Keratinocyte (primary cell): ENCODE results near the gene TTC39C. TPM values are rescaled to one million over a fixed set of nuclear protein-coding genes. Genes with fewer than 3 reads are reported as not detected.

ENCODE experiments used
- DNase-seq: peaks from one replicate; pipeline ENCODE4 v3.0.0-alpha.2; 2011; ENCODE audit warnings: low read depth, missing footprints, low spot score
- FAIRE-seq: peaks from 2 replicates; lab custom pipeline; 2011; peaks lifted over from hg19 to GRCh38; lab: Jason Lieb, UNC
- H2AFZ ChIP-seq: 2 replicates; pipeline ENCODE4 v1.6.0; 2012; ENCODE audit warnings: low read length, control low read depth, inconsistent platforms; ENCODE audit not compliant: control insufficient read depth
- H3K27ac ChIP-seq: 2 replicates; pipeline ENCODE4 v1.5.1; 2011; ENCODE audit warnings: low read length; ENCODE audit not compliant: control insufficient read depth, insufficient read depth
- H3K27me3 ChIP-seq: 3 replicates; pipeline ENCODE4 v1.6.0; 2011; ENCODE audit warnings: low read length; ENCODE audit not compliant: control insufficient read depth, insufficient read depth; ENCODE audit errors: extremely low read depth
- H3K36me3 ChIP-seq, 2 experiments: 2 replicates in 1 of 2; 3 replicates in 1 of 2; pipeline ENCODE4 v1.5.1; 2011; ENCODE audit warnings: low read length in 2 of 2, mild to moderate bottlenecking in 1 of 2; ENCODE audit not compliant: control insufficient read depth in 2 of 2, insufficient read depth in 2 of 2; ENCODE audit errors: extremely low read depth in 1 of 2
- H3K4me1 ChIP-seq: 3 replicates; pipeline ENCODE4 v1.5.1; 2011; ENCODE audit warnings: low read length; ENCODE audit not compliant: control insufficient read depth, insufficient read depth; ENCODE audit errors: extremely low read depth
- H3K4me2 ChIP-seq: 3 replicates; pipeline ENCODE4 v1.6.0; 2011; ENCODE audit warnings: low read depth, low read length; ENCODE audit not compliant: control insufficient read depth, insufficient read depth; ENCODE audit errors: extremely low read depth
- H3K4me3 ChIP-seq, 3 experiments: fragments of 200-600 bp in 1 of 3; sonication (generic) in 1 of 3; 2 replicates in 2 of 3; 3 replicates in 1 of 3; pipeline ENCODE4 v1.5.1; 2011 to 2016; ENCODE audit warnings: low read length in 3 of 3, mild to moderate bottlenecking in 3 of 3, control low read depth in 2 of 3, inconsistent platforms in 1 of 3, low read depth in 1 of 3, mixed read lengths in 1 of 3, mixed run types in 1 of 3, moderate library complexity in 1 of 3; ENCODE audit not compliant: control insufficient read depth in 2 of 3, insufficient read depth in 2 of 3; ENCODE audit errors: extremely low read depth in 1 of 3
- H3K79me2 ChIP-seq: 2 replicates; pipeline ENCODE4 v1.6.0; 2012; ENCODE audit warnings: low read length; ENCODE audit not compliant: control insufficient read depth, insufficient read depth
- H3K9ac ChIP-seq: 3 replicates; pipeline ENCODE4 v1.6.0; 2011; ENCODE audit warnings: low read length; ENCODE audit not compliant: control insufficient read depth, insufficient read depth; ENCODE audit errors: extremely low read depth
- H3K9me1 ChIP-seq: 3 replicates; pipeline ENCODE4 v1.6.0; 2011; ENCODE audit warnings: low read length; ENCODE audit not compliant: control insufficient read depth, insufficient read depth; ENCODE audit errors: extremely low read depth
- H3K9me3 ChIP-seq: 2 replicates; pipeline ENCODE4 v1.5.1; 2012; ENCODE audit warnings: low read depth, low read length; ENCODE audit not compliant: control insufficient read depth
- H4K20me1 ChIP-seq: 3 replicates; pipeline ENCODE4 v1.6.0; 2011; ENCODE audit warnings: low read length; ENCODE audit not compliant: control insufficient read depth, insufficient read depth; ENCODE audit errors: extremely low read depth
- EZH2 ChIP-seq: IDR thresholded peaks from one replicate; pipeline ENCODE4 v1.6.1; 2012; ENCODE audit warnings: inconsistent platforms, mild to moderate bottlenecking, low read length, moderate library complexity
- dilution Hi-C: fragments of 300-500 bp; cut with MboI; formaldehyde crosslinking; loops from one replicate; pipeline ENCODE4 v1.7.0; 2020; ENCODE audit warnings: low sequenced_read_pairs; ENCODE audit not compliant: extremely low pct_ligation_motif_present
- polyA plus RNA-seq, 5 experiments: library from polyadenylated mRNA; depleted of rRNA in 3 of 5; stranded (reverse) in 3 of 5; stranded (forward) in 1 of 5; unstranded in 1 of 5; fragments of >200 nt; gene quantifications; 1 replicate in 1 of 5; 2 replicates in 3 of 5; 3 replicates in 1 of 5; pipeline versions ENCODE4 v1.2.1 to v1.2.3, GENCODE V29; 2011 to 2012; ENCODE audit warnings: missing spikeins in 2 of 5, low read depth in 1 of 5, low replicate concordance in 1 of 5
- TF ChIP-seq, protein P1 (sequence below), 3 experiments: IDR thresholded peaks in 1 of 3; conservative IDR thresholded peaks in 1 of 3; optimal IDR thresholded peaks in 1 of 3; 2 replicates in 2 of 3; 3 replicates in 1 of 3; pipeline versions ENCODE3 to v1.5.1; 2011; ENCODE audit warnings: low read length in 3 of 3, mild to moderate bottlenecking in 3 of 3, moderate library complexity in 2 of 3, control low read depth in 1 of 3, inconsistent platforms in 1 of 3; ENCODE audit not compliant: insufficient read depth in 2 of 3; ENCODE audit errors: extremely low read depth in 1 of 3

Gene TTC39C
- polyA plus RNA-seq, 1 donor (not counting 4 experiments of a cell fraction or from before 2014, with no cell fraction given): 26.8 TPM

DNA sequence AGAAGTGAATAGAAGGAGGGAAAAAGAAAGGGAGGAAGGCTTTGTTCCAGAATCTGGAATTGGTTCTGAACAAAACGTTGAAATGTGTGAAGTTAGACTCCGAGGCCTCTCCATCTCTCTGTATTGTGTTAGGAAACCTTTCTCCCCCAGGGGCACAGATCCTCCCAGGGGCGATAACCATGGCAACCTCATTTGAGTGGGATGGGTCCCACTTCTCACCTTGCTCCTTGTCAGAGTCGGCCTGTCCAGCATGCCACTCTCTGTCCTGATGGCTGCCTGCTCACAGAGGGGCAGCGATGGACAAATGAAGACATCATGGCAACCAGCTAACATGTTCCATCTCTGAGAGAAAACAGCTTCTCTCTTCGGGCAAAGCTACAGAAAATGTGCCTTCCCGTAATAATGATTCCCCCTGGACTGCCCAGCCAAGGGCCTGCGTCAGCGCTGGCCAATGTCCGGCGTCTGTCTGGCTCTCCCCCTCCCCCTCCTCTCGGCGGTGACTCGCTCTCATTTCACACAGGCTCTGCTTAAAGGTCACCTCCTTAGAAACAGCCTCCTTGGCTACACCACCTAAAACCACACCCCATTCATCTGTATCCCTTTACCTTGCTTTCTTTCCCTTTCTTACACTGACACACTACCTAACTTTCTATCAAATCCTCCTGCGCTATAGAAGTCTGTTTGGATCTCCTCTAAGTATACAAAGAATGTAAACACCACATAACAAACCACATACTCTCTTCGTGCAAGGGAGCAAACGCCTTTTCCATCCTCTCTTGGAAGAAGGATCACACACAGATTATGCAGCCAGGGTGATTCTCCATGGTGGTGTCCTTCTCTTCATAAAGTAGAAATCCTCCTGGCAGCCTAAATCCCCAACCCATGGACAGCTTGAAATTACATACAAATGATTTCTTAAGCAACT, 32.1 kb upstream of the TTC39C start:
- Histone ChIP-seq H3K79me2 (no peaks in the 10 kb centered on the region), H3K9me3 (no peaks in the 10 kb centered on the region), H2AFZ (no peak overlapping the region), H3K9ac (no peak overlapping the region), H3K4me1 (no peaks in the 10 kb centered on the region), H3K9me1 (no peaks in the 10 kb centered on the region), H3K4me2 (no peak overlapping the region), H3K27ac (no peak overlapping the region), H3K4me3 (no peak overlapping the region), H4K20me1 (no peaks in the 10 kb centered on the region), H3K36me3 (no peaks in the 10 kb centered on the region), H3K27me3 (peaks cover 16% of the 10 kb centered on the region)
- TF ChIP-seq EZH2: no peak
- TF ChIP-seq, protein P1, sequence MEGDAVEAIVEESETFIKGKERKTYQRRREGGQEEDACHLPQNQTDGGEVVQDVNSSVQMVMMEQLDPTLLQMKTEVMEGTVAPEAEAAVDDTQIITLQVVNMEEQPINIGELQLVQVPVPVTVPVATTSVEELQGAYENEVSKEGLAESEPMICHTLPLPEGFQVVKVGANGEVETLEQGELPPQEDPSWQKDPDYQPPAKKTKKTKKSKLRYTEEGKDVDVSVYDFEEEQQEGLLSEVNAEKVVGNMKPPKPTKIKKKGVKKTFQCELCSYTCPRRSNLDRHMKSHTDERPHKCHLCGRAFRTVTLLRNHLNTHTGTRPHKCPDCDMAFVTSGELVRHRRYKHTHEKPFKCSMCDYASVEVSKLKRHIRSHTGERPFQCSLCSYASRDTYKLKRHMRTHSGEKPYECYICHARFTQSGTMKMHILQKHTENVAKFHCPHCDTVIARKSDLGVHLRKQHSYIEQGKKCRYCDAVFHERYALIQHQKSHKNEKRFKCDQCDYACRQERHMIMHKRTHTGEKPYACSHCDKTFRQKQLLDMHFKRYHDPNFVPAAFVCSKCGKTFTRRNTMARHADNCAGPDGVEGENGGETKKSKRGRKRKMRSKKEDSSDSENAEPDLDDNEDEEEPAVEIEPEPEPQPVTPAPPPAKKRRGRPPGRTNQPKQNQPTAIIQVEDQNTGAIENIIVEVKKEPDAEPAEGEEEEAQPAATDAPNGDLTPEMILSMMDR (optimal IDR thresholded peaks at IDR 0.05 in 1 of 3, IDR thresholded peaks at IDR 0.05 in 1 of 3, conservative IDR thresholded peaks at IDR 0.05 in 1 of 3; ENCODE audit: extremely low read depth in 1 of 3, insufficient read depth in 2 of 3, low read length in 3 of 3): no peak
- no peak for DNase-seq
- FAIRE-seq: no peak
- dilution Hi-C loops: no loop called here

DNA sequence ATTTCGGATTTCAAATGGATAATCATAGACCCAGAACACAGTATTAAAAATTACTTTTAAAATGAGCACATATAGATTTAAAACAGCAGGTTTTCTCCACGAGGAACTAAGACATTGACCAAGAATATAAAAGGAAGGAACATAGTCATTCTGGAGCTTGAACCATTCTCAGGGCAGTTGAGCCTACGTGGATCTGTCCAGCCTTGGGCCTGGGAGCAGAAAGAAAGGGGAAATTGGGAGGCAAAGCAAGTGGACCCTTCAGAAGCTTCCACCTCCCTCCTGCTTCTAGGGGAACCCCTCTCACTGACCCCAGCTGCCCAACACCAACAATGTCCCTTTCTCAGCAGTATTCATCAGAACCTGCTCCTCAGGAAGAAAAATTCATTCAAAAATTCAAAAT, 31.4 kb upstream of the TTC39C start:
- no peaks in the 10 kb centered on the region for H3K4me1 ChIP-seq
- no peak overlapping the region for H3K4me2 ChIP-seq
- no peak overlapping the region for H3K4me3 ChIP-seq
- no peaks in the 10 kb centered on the region for H3K9me1 ChIP-seq
- H3K9ac ChIP-seq: no peak overlapping the region
- dilution Hi-C loops: no loop called here
- TF ChIP-seq, protein P1 (optimal IDR thresholded peaks at IDR 0.05 in 1 of 3, IDR thresholded peaks at IDR 0.05 in 1 of 3, conservative IDR thresholded peaks at IDR 0.05 in 1 of 3; ENCODE audit: extremely low read depth in 1 of 3, insufficient read depth in 2 of 3, low read length in 3 of 3): no peak
- TF ChIP-seq EZH2: no peak
- H3K27ac ChIP-seq: no peak overlapping the region
- no peaks in the 10 kb centered on the region for H4K20me1 ChIP-seq
- FAIRE-seq: no peak
- no peak for DNase-seq
- H3K79me2 ChIP-seq: no peaks in the 10 kb centered on the region
- H3K36me3 ChIP-seq: no peaks in the 10 kb centered on the region
- no peak overlapping the region for H2AFZ ChIP-seq
- no peaks in the 10 kb centered on the region for H3K9me3 ChIP-seq
- H3K27me3 ChIP-seq: peaks cover 16% of the 10 kb centered on the region
